DMS53 (cell line): ENCODE results near the gene GLUD1.
"Not testable (repeated sequence)": the region's sequence is repeated elsewhere in the genome, so short reads cannot be mapped to it uniquely, and the experiment has no call there.

Experiments
- DNase-seq: peaks from one replicate; lab custom pipeline; 2025; lab: John Stamatoyannopoulos, UW

The GLUD1 gene

GRCh38 chr10:87094373-87095235 lies at the start of gene GLUD1, which contains the start of gene SHLD2:
Gene GLUD1, minus strand, starts transcription at chr10:87094843. Its CDS starts 74 bp downstream, at chr10:87094769.
Gene SHLD2, plus strand, starts transcription at chr10:87095206. Its CDS starts 56,149 bp downstream, at chr10:87151355.
- peak; percentile 97 for DNase-seq

GRCh38 chr10:87143109-87143418 lies 48.4 kb upstream of the GLUD1 start:
- not testable (repeated sequence) for DNase-seq

DNA sequence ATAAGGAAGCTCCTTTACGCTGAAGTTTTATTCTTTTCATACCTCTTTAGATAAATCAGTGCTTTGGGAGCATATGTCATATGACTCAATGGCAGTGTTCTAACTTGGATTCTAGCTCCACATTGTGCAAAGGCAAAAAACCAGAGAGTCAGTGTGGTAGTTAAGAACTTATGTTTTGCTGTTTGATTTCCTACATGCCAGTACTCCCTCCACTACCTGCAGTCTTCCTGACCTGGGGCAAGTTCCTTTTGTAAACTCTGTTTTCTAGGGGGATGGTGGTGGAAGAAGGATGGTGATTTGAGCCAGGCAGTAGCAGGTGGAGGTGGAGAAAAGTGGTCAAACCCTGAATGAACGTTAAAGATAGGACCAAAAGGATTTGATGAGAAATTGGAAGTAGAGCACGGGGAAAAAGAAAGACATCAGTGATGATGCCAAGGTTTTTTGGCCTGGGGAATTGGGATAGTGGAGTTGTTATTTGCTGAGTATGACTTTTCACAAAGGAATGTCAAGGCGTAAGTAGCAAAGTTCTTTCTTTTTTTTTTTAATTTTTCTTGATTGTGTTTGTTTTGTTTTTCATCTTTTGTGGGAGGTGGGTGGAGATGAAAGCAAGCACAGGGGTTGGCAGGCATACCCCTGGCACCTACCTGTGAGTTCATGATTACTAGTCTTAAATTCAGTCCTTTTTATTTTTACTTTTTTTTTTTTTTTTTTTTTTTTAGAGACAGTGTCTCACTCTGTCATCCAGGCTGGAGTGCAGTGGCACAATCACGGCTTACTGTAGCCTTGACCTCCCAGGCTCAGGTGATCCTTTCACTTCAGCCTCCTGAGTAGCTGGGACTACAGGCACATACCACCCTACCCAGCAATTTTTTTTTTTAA lies 47.8 kb upstream of the GLUD1 start:
- not testable (repeated sequence) for DNase-seq

GRCh38 chr10:87137478-87137877 lies 42.8 kb upstream of the GLUD1 start:
- DNase-seq = not testable (repeated sequence)

- not testable (repeated sequence) for DNase-seq
These were observed 39.8 kb upstream of the GLUD1 start for GRCh38 chr10:87134440-87134839.

DNA sequence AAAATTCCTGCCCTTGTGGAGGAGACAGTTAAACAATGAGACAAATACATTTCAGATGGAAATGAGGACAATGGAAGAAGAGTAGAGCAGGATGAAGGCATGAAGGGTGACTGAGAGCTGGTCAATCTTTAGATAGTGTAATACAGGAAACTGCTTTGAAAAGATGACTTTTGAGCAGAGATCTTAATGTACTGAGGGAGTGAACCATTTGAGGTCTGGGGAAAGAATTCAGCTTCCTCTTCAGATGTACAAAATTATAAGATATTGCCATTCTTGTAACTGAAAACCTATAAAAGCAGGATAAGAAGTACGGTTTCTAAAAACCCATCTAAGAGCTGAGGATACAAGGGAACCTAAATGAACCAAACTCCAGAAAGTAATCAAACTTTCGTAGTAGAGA lies 39.3 kb upstream of the GLUD1 start:
- DNase-seq = not testable (repeated sequence)

- DNase-seq = not testable (repeated sequence)
These were observed 37.5 kb upstream of the GLUD1 start for GRCh38 chr10:87132176-87132575.

GRCh38 chr10:87127607-87128156 lies 33.0 kb upstream of the GLUD1 start:
- not testable (repeated sequence) for DNase-seq

GRCh38 chr10:87127048-87127447 lies 32.4 kb upstream of the GLUD1 start:
- not testable (repeated sequence) for DNase-seq

DNA sequence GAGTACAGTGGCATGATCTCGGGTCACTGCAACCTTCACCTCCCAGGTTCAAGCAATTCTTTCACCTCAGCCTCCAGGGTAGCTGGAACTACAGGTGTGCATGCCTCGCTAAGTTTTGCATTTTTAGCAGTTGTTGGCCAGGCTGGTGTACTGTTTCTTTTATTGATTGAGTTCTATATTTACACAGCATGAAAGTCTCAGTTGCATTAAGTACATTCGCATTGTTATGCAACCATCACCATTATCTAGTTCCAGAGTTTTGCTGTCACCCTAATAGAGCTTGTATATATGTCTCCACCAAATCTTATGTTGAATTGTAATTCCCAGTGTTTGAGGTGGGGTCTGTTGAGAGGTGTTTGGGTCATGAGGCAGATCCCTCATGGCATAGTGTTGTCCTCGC lies 28.7 kb upstream of the GLUD1 start:
- not testable (repeated sequence) for DNase-seq

GRCh38 chr10:87119029-87119428 lies 24.4 kb upstream of the GLUD1 start:
- DNase-seq = not testable (repeated sequence)

DNA sequence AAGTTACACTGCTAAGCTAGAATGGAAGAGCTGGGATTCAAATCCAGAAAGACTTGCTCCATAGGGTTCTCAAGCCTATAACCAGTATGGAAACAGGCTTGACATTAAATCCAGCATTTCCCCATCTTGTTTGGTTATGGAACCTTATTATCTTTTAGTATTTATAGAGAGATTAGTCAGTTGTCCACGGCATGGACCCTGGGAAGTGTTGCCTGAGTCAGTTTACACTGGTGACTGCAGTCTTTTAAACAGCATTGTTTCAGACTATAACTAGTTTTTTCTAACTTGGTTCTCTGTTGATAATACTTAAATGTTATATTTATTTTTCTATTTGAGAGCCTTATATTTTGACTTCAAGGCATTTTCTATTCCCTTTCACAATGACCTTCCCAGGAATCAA lies 23.5 kb upstream of the GLUD1 start:
- DNase-seq = not testable (repeated sequence)

- DNase-seq = no peak
These were observed 10.9 kb upstream of the GLUD1 start for GRCh38 chr10:87105446-87106124.

- not testable (repeated sequence) for DNase-seq
These were observed 10.1 kb upstream of the GLUD1 start for GRCh38 chr10:87104727-87105126.

DNA sequence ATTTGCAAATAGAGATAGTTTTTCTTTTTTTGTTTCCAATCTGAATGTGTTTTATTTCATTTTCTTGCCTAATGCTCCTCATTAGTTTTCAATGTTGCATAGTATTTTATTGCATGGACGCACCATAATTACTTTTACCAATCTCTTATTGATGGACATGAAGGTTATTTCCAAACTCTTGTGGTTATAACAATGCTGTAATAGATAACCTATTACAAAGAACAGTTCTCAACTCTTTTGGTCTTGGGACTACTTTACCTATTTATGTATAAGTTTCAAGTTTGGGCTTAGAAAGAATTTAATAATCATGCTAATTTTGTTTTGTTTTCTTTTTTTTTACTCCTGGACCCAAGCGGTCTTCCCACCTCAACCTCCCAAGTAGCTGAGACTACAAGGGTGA lies 7.4 kb upstream of the GLUD1 start:
- DNase-seq = no peak

DNA sequence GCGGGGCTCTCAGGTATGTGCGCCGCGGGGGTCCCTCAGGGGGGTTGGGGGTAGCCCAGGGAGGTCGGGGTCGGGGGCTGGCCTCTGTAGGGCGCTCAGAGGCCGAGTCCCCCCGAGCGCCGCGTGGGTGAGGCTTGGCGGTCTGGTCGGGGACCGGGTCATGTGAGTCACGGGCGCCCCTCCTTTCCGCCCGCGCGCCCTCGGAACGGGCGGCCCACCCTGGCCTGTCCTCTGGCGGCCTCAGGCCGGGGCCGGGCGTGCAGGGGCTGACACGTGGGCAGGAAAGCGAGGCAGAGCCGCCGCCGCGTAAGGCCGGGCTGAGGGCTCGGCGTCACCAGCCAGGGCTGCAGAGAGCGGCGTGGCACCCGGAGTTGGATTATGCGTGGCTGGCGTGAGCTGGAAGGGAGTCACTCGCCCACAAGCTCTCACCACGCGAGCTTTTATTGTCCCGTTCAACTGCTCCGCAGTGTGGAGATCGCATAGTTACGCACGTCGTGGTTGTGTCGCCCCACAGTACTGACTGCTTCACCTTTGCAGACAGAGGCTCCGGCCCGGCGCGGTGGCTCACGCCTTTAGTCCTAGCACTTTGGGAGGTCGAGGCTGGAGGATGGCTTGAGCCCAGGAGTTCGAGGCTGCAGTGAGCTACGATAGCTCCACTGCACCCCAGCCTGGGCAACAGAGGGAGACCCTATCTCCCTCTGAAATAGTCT lies 748 bp upstream of the GLUD1 start:
- DNase-seq = peak; percentile 93

DNA sequence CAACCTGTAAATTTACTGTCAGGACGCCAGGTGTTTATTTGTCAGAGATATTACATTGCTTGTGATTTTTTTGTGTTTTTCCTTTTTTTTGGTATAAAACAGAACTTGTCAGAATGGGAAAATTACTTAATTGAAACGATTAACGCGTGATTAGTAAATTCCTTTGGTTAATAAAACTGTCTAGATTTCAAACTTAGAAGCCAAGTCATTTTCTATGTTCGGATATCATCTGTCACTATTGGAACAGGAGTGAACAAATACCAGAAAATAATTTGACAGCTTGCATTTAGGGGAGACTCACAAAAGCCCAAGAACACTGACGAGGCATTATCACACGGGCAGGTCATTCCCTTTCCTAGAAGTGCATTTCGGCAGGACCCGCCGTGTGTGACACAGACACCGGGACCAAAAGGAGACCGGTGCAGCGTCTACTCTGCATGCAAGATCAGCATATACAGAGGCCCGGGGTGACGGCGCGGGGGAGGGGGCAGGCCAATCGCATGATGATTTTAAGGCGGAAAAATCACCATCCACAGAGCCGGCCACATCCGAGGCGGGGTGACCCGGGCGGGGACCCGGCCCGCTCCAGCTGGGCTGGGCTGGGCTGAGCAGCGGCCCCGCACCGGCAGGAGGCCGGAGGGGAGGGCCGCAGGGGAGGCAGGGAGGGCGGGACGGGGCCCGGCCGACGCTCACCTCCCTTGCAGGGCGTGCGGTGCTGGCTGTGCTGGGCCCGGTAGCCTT lies 841 bp downstream of the GLUD1 start:
- DNase-seq = peak; percentile 75

- peak; percentile 48 for DNase-seq
These were observed 1.6 kb downstream of the GLUD1 start for GRCh38 chr10:87092861-87093631.

GRCh38 chr10:87092376-87092860 lies 2.2 kb downstream of the GLUD1 start:
- peak; percentile 28 for DNase-seq

DNA sequence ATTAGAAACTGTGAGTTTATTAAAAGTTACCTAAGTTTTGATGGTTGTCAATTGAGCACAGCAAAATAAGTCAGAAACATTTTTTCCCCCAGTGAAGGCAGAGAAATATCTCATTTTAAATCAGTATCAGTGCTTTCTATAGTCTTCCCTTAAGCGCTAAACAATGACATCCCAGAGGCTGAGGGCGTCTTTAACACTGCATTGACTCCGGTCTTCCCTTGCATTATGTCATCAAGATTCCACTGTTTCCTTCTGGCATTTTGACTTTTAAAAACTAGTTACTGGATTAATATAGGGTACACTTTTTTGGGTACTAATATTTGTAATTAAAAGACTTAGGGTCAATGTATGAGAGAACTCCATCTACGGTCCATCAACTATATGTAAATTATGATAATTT lies 3.9 kb downstream of the GLUD1 start:
- no peak for DNase-seq
